GM19239 (cell line): ENCODE data around the gene LHX3.

ENCODE experiments used
- DNase-seq: peaks from one replicate; pipeline ENCODE4 v3.0.0; 2011; ENCODE audit warnings: low spot score; ENCODE audit not compliant: insufficient read length
- FAIRE-seq: peaks from 2 replicates; lab custom pipeline; 2011; peaks lifted over from hg19 to GRCh38; lab: Jason Lieb, UNC

Gene LHX3

GRCh38 chr9:136211006-136211405 lies 6.1 kb upstream of the LHX3 start:
- FAIRE-seq (no peak), DNase-seq (no peak)

DNA sequence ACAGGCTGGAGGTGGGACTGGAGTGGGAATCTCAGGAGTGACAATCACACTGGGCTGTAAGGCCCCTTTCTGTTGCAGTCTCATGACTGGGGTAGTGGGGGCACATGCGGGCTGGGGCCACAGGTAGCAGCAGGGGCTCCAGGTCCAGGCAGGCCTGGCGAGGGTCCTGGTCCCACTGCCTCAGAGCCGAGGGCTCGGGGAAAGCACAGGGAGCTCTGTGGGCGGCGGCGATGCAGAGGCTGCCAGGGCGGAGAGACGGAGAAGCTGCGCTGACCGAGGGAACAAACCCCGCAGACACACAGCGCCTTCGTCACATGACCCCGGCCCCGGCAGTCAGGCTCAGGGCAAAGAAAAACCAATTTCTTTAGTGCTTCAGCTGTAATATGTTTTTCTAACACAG lies 5.3 kb upstream of the LHX3 start:
- FAIRE-seq: no peak
- DNase-seq: no peak

GRCh38 chr9:136209786-136210185 lies 4.9 kb upstream of the LHX3 start:
- FAIRE-seq: no peak
- no peak for DNase-seq

GRCh38 chr9:136209232-136209631 lies 4.3 kb upstream of the LHX3 start:
- DNase-seq (no peak), FAIRE-seq (no peak)

- DNase-seq: no peak
- FAIRE-seq: no peak
These were observed 3.7 kb upstream of the LHX3 start for GRCh38 chr9:136208675-136209074.

DNA sequence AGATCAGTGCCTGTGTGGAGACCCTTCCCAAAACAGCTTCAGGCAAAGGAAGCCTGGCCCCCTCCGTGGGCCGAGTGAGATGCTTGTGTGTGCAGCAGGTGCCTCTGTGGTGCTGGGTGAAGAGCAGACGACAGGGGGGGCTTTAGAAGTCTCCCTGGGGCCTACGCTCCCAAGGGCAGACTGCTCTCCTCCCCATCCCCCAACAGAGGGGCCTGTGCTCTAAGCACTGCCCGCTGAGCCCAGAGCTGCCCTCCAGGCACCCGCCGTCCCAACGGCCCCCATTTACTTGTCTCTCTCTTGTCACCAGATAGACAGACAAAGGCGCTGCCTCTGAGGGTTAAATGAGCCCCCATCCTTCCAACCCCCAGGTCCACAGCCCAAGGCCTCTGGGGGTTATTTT lies 2.7 kb upstream of the LHX3 start:
- no peak for DNase-seq
- FAIRE-seq: no peak

DNA sequence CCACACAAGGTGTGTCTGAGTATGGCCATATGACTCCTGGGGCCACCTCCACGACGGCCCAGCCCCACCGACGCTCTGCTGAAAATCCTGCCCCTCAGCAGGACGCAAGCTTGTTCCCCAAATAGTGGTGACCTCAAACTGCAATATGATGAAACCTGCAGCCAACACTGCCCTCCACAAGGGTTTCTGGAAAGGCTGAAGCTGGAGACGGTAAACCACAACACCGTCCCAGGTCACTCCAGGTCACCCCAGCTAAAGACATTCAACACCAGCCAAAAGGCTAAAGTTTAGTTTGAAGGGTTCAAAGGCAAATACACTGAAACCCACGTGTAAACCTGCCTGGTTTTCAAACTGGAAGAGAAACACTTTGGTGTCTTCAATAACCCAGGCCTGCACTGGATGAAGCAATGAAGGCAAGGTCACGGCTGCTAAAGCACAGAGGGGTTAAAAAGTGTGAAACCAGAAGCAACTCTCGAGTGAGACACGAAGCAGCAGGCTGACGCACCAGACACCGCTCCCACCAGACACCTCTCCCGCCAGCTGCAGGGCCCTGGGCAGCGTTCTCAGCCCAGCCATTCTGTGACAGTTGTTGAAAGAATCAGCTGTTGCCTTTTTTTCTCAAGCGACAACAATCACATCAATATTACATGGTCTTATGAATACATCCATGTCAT lies 1.8 kb upstream of the LHX3 start:
- FAIRE-seq: no peak
- no peak for DNase-seq

- no peak for DNase-seq
- no peak for FAIRE-seq
These were observed 722 bp upstream of the LHX3 start for GRCh38 chr9:136205707-136205992.

DNA sequence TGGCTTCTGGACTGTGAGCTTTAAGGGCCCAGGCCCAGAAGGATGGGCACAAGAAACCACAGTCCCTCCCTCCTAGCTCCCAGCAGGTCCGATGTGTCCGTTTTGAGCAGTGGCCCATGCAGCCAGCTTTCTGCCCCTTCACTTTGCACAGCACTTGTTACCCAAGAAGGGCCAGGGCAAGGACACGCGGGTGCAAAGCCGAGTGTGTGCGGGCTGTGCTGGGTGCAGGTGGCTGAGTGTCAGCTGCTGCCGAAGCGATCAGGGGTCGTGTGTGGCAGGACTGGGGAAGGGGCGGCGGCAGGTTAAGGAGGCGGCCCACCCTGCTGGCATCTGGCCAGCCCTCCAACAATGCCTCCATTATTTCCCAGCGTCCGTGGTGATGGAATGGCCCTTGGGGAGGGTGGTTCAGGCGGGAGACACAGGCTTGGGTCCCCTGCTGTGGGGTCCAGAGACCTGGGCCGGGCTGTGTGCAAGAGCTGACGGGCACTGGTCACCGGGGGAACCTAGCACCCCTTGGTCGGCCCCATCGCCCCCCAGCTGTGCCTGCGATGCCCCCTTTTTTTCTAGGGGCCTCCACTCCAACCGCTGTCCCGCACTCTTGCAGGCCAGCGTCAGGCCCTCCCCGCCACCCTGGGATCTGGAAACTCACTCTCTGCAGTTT lies 653 bp downstream of the LHX3 start:
- FAIRE-seq (no peak), DNase-seq (no peak)

- no peak for DNase-seq
- no peak for FAIRE-seq
These were observed 1.4 kb downstream of the LHX3 start for GRCh38 chr9:136203408-136204144.

- DNase-seq (no peak), FAIRE-seq (no peak)
These were observed 2.2 kb downstream of the LHX3 start for GRCh38 chr9:136202454-136203407.

DNA sequence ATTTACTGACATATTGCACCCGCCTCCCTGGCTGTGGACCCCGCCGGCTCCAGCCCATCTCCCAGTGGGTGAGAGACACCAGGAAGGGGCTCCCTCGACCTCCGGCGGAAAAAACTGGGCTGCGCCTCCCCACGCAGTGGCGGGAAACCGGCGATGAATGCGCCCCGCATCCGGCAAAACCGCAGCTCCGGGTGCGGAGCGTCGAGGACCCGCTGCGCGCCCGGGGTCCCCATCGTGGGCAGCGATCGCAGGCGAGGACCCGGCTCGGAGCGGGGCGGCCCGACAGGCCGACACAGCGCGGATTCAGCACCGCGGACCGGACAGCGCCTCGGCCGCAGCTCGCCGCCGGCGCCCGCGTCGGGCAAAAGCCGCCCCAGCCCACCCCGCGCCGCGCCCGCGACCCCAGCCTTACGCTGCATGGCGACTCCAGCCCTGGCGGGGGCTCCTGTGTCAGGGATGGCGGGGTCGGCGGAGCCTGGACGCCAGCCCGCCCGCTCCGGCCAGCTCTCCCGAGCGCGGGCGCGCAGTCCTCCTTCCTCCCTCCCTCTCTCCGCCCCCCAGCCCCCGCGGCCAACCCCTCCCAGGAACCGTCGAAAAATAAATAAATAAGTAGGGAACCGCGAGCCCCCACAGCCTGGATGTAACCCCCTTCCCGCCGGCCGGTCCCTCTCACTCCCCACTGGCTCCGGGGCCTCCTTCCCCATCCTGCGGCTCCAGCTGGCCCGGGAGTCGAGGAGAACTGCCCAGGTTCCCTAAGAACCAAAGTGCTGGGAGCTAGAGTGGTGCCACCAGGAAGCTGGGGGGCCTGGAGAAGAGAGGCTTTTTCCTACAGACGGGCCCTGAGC lies 3.1 kb downstream of the LHX3 start:
- FAIRE-seq: no peak
- no peak for DNase-seq

- FAIRE-seq (no peak), DNase-seq (no peak)
These were observed 3.8 kb downstream of the LHX3 start for GRCh38 chr9:136201174-136201573.

- DNase-seq (no peak), FAIRE-seq (no peak)
These were observed 4.5 kb downstream of the LHX3 start for GRCh38 chr9:136200424-136200823.

GRCh38 chr9:136199391-136200288 lies 5.3 kb downstream of the LHX3 start:
- DNase-seq (no peak), FAIRE-seq (no peak)

GRCh38 chr9:136198605-136199083 lies 6.3 kb downstream of the LHX3 start:
- DNase-seq (no peak), FAIRE-seq (no peak)

- FAIRE-seq (no peak), DNase-seq (no peak)
These were observed 6.9 kb downstream of the LHX3 start for GRCh38 chr9:136197930-136198604.
